ENCODE data around the gene ERBB4.

ERBB4 gene

GRCh38 chr2:212539072-212539880 lies 674 bp upstream of the ERBB4 start:
- no peak overlapping the region for H3K27ac ChIP-seq
- H3K4me3 ChIP-seq (ENCODE audit: low read depth, low read length), result peak overlapping the region; percentile 55
- H3K9me3 ChIP-seq (ENCODE audit: control insufficient read depth, low read length), result no peaks in the 10 kb centered on the region
- no peaks in the 10 kb centered on the region for H3K79me2 ChIP-seq
- peak overlapping the region; percentile 85 for H2AFZ ChIP-seq
- H3K36me3 ChIP-seq (ENCODE audit: control insufficient read depth, insufficient read depth, low read length), result no peaks in the 10 kb centered on the region
- H3K27me3 ChIP-seq (ENCODE audit: control insufficient read depth, insufficient read depth, low read length), result no peaks in the 10 kb centered on the region
- peak overlapping the region; percentile 60 for H3K4me2 ChIP-seq (ENCODE audit: low read length)
- no peak for TF ChIP-seq CTCF (IDR thresholded peaks at IDR 0.05)
- H3K9ac ChIP-seq, result no peak overlapping the region
- no peaks in the 10 kb centered on the region for H3K4me1 ChIP-seq

- peak overlapping the region; percentile 55 for H3K4me3 ChIP-seq (ENCODE audit: low read depth, low read length)
- no peak for TF ChIP-seq CTCF (IDR thresholded peaks at IDR 0.05)
- no peaks in the 10 kb centered on the region for H3K79me2 ChIP-seq
- H3K4me2 ChIP-seq (ENCODE audit: low read length), result peak overlapping the region; percentile 60
- no peaks in the 10 kb centered on the region for H3K27me3 ChIP-seq (ENCODE audit: control insufficient read depth, insufficient read depth, low read length)
- no peaks in the 10 kb centered on the region for H3K9me3 ChIP-seq (ENCODE audit: control insufficient read depth, low read length)
- H3K4me1 ChIP-seq, result no peaks in the 10 kb centered on the region
- H3K9ac ChIP-seq, result no peak overlapping the region
- no peaks in the 10 kb centered on the region for H3K36me3 ChIP-seq (ENCODE audit: control insufficient read depth, insufficient read depth, low read length)
- H2AFZ ChIP-seq, result peak overlapping the region; percentile 83
- no peak overlapping the region for H3K27ac ChIP-seq
Observed at GRCh38 chr2:212537726-212538304, 787 bp downstream of the ERBB4 start.

- H3K27ac ChIP-seq, result no peak overlapping the region
- H3K4me1 ChIP-seq, result no peaks in the 10 kb centered on the region
- H3K9ac ChIP-seq, result no peak overlapping the region
- TF ChIP-seq CTCF (IDR thresholded peaks at IDR 0.05), result no peak
- no peaks in the 10 kb centered on the region for H3K79me2 ChIP-seq
- no peaks in the 10 kb centered on the region for H3K36me3 ChIP-seq (ENCODE audit: control insufficient read depth, insufficient read depth, low read length)
- H3K4me2 ChIP-seq (ENCODE audit: low read length), result peak overlapping the region; percentile 60
- no peaks in the 10 kb centered on the region for H3K27me3 ChIP-seq (ENCODE audit: control insufficient read depth, insufficient read depth, low read length)
- H2AFZ ChIP-seq, result peak overlapping the region; percentile 83
- no peaks in the 10 kb centered on the region for H3K9me3 ChIP-seq (ENCODE audit: control insufficient read depth, low read length)
- peak overlapping the region; percentile 55 for H3K4me3 ChIP-seq (ENCODE audit: low read depth, low read length)
Observed at GRCh38 chr2:212536817-212537725, 1.5 kb downstream of the ERBB4 start.

- peak overlapping the region; percentile 60 for H3K4me2 ChIP-seq (ENCODE audit: low read length)
- H2AFZ ChIP-seq, result peak overlapping the region; percentile 83
- H3K36me3 ChIP-seq (ENCODE audit: control insufficient read depth, insufficient read depth, low read length), result no peaks in the 10 kb centered on the region
- TF ChIP-seq CTCF (IDR thresholded peaks at IDR 0.05), result no peak
- no peaks in the 10 kb centered on the region for H3K4me1 ChIP-seq
- H3K9ac ChIP-seq, result no peak overlapping the region
- H3K4me3 ChIP-seq (ENCODE audit: low read depth, low read length), result peak overlapping the region; percentile 55
- H3K79me2 ChIP-seq, result no peaks in the 10 kb centered on the region
- no peaks in the 10 kb centered on the region for H3K27me3 ChIP-seq (ENCODE audit: control insufficient read depth, insufficient read depth, low read length)
- no peaks in the 10 kb centered on the region for H3K9me3 ChIP-seq (ENCODE audit: control insufficient read depth, low read length)
- no peak overlapping the region for H3K27ac ChIP-seq
Observed at GRCh38 chr2:212535996-212536816, 2.4 kb downstream of the ERBB4 start.
